Activated naive CD4-positive, alpha-beta T cell treated with anti-CD3 and anti-CD28 coated beads, Interleukin-2, amount 10 ng/mL, durations not matched to agents 5 hours and 36 hours (primary cell): ENCODE results near the gene TFPI. TPM values are rescaled to one million over a fixed set of nuclear protein-coding genes. Genes with fewer than 3 reads are reported as not detected.

ENCODE experiments used
- total RNA-seq, 2 experiments: library from RNA; stranded (reverse); gene quantifications; one replicate each; pipeline ENCODE4 v1.2.3, GENCODE V29; 2021

TFPI gene
- not detected for total RNA-seq

DNA sequence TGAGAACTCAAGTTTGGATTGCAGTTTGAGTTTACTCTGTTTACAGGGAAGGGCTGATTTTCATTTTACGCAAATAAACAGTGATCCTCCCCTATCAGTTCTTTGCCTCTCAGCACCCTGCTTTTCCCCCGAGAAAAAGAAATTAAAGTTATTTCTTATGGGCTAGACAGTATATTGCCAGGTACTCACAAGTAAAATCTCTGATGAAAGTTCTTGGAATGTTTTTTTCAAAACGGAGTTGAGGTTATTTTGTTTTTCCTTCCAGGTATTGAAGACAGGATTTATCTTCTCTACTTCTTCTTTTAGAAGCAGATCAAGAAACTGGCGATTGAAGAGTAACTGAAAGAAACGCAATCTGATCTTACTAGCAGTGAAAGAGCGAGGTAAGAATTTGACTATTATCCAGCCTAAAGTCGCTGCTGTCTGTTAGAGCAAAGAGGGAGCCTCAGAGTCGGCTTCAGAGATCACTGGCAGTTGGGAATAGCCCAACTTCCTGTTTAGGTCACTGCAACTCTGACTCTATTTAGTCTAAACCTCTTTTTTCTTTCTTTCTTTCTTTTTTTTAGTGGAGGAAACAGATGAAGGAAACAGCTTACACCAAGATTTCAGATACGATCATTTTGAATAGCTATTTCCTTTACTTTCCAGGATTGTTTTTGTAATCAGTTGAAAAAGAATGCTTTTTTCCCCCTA lies at the start of gene TFPI:
Gene TFPI (minus strand): TSS at position 425 of the 693 bp plus-strand sequence. CDS start 50,667 bp downstream, outside the sequence.

Other genes with a start within 250 kb of the TFPI start
- gene CALCRL, start 106.2 kb downstream of the TFPI start, total RNA-seq, result under 1 TPM; 0.17 to 0.53 TPM